HEK293 (cell line): ENCODE results near the gene DCN.

Experiments used
- CTCF ChIA-PET: fragments of 350-600 bp; formaldehyde crosslinking; extraction: SDS; loops from one replicate; lab custom pipeline; 2021; ENCODE audit warnings: antibody characterized with exemption; lab: Yijun Ruan, JAX
- POLR2A ChIA-PET: fragments of 300-600 bp; formaldehyde crosslinking; extraction: SDS; loops from one replicate; lab custom pipeline; 2020; ENCODE audit warnings: antibody characterized with exemption, inconsistent platforms; lab: Yijun Ruan, JAX
- H3K27ac ChIP-seq: fragments of 200-500 bp; sonication (Bioruptor generic); 2 replicates; pipeline ENCODE4 v1.5.1; 2014; ENCODE audit warnings: low read depth, low read length, control low read depth, inconsistent platforms; ENCODE audit errors: extremely low read depth
- H3K36me3 ChIP-seq, 2 experiments: fragments of 200-500 bp in 1 of 2; sonication (Bioruptor generic) in 1 of 2; 1 replicate in 1 of 2; 2 replicates in 1 of 2; pipeline ENCODE4 v1.5.1; 2014 to 2017; ENCODE audit warnings: inconsistent platforms in 2 of 2, low read length in 2 of 2; ENCODE audit not compliant: control insufficient read depth in 2 of 2, insufficient read depth in 1 of 2
- H3K4me1 ChIP-seq: fragments of 200-500 bp; sonication (Bioruptor generic); 2 replicates; pipeline ENCODE4 v1.5.1; 2014; ENCODE audit warnings: mild to moderate bottlenecking, low read length, inconsistent platforms; ENCODE audit not compliant: control insufficient read depth, insufficient read depth
- H3K4me3 ChIP-seq: 2 replicates; pipeline ENCODE4 v1.5.1; 2011; ENCODE audit warnings: low read depth, mild to moderate bottlenecking, control low read depth, low read length, moderate library complexity
- H3K9me3 ChIP-seq: fragments of 200-500 bp; sonication (Bioruptor generic); 2 replicates; pipeline ENCODE4 v1.5.1; 2014; ENCODE audit warnings: low read depth, low read length, inconsistent platforms; ENCODE audit not compliant: control insufficient read depth, insufficient read depth
- FEZF1 ChIP-seq: fragments of 450-650 bp; formaldehyde crosslinking; IDR thresholded peaks from 2 replicates; pipeline ENCODE4 v1.5.1; 2016; ENCODE audit warnings: missing biosample characterization, missing genetic modification characterization
- KLF10 ChIP-seq: fragments of 450-650 bp; IDR thresholded peaks from 2 replicates; pipeline ENCODE4 v1.5.1; 2018; ENCODE audit warnings: missing biosample characterization, mild to moderate bottlenecking, missing genetic modification characterization
- RBAK ChIP-seq: fragments of 450-650 bp; formaldehyde crosslinking; IDR thresholded peaks from 2 replicates; pipeline ENCODE4 v1.5.1; 2016; ENCODE audit warnings: missing biosample characterization, missing genetic modification characterization
- REPIN1 ChIP-seq: fragments of 450-650 bp; formaldehyde crosslinking; IDR thresholded peaks from 2 replicates; pipeline ENCODE4 v1.5.1; 2017; ENCODE audit warnings: missing biosample characterization, missing genetic modification characterization, low read depth
- SCRT2 ChIP-seq: fragments of 450-650 bp; formaldehyde crosslinking; IDR thresholded peaks from 2 replicates; pipeline ENCODE4 v1.5.1; 2016; ENCODE audit warnings: missing biosample characterization, missing genetic modification characterization
- SETDB1 ChIP-seq: IDR thresholded peaks from one replicate; pipeline ENCODE4 v1.6.1; 2017; ENCODE audit warnings: mild to moderate bottlenecking, low read length, moderate library complexity, mixed read lengths; ENCODE audit not compliant: insufficient read length
- TCF7L2 ChIP-seq: IDR thresholded peaks from 2 replicates; pipeline ENCODE4 v1.6.1; 2011; ENCODE audit warnings: low read depth, mild to moderate bottlenecking, inconsistent platforms, low read length, moderate library complexity, borderline replicate concordance
- ZFP37 ChIP-seq: fragments of 450-650 bp; formaldehyde crosslinking; IDR thresholded peaks from 2 replicates; pipeline ENCODE4 v1.5.1; 2016; ENCODE audit warnings: missing biosample characterization, missing genetic modification characterization
- ZNF140 ChIP-seq: fragments of 450-650 bp; formaldehyde crosslinking; IDR thresholded peaks from 2 replicates; pipeline ENCODE4 v1.5.1; 2016; ENCODE audit warnings: missing biosample characterization, missing genetic modification characterization
- ZNF214 ChIP-seq: fragments of 450-650 bp; formaldehyde crosslinking; IDR thresholded peaks from 2 replicates; pipeline ENCODE4 v1.5.1; 2017; ENCODE audit warnings: missing biosample characterization, mild to moderate bottlenecking, missing genetic modification characterization, borderline replicate concordance
- ZNF311 ChIP-seq: fragments of 450-650 bp; formaldehyde crosslinking; IDR thresholded peaks from 2 replicates; pipeline ENCODE4 v1.5.1; 2017; ENCODE audit warnings: missing biosample characterization, missing genetic modification characterization, borderline replicate concordance
- ZNF416 ChIP-seq: fragments of 450-650 bp; formaldehyde crosslinking; IDR thresholded peaks from 2 replicates; pipeline ENCODE4 v1.5.1; 2016; ENCODE audit warnings: missing biosample characterization, missing genetic modification characterization
- ZNF426 ChIP-seq: fragments of 450-650 bp; formaldehyde crosslinking; IDR thresholded peaks from 2 replicates; pipeline ENCODE4 v1.5.1; 2017; ENCODE audit warnings: missing biosample characterization, missing genetic modification characterization, mild to moderate bottlenecking, inconsistent platforms, moderate library complexity
- ZNF510 ChIP-seq: fragments of 450-650 bp; formaldehyde crosslinking; IDR thresholded peaks from 2 replicates; pipeline ENCODE4 v1.5.1; 2018; ENCODE audit warnings: mild to moderate bottlenecking, missing genetic modification characterization, missing biosample characterization; ENCODE audit not compliant: insufficient replicate concordance
- ZNF514 ChIP-seq: fragments of 450-650 bp; formaldehyde crosslinking; IDR thresholded peaks from 2 replicates; pipeline ENCODE4 v1.5.1; 2016; ENCODE audit warnings: missing biosample characterization, missing genetic modification characterization
- ZNF585B ChIP-seq: fragments of 450-650 bp; formaldehyde crosslinking; IDR thresholded peaks from 2 replicates; pipeline ENCODE4 v1.5.1; 2016; ENCODE audit warnings: missing biosample characterization, missing genetic modification characterization
- ZNF664 ChIP-seq: fragments of 450-650 bp; formaldehyde crosslinking; IDR thresholded peaks from 2 replicates; pipeline ENCODE4 v1.5.1; 2016; ENCODE audit warnings: missing biosample characterization, missing genetic modification characterization
- ZNF768 ChIP-seq: fragments of 450-650 bp; formaldehyde crosslinking; IDR thresholded peaks from 2 replicates; pipeline ENCODE4 v1.5.1; 2018; ENCODE audit warnings: missing biosample characterization, mild to moderate bottlenecking, missing genetic modification characterization
- ZNF843 ChIP-seq: fragments of 450-650 bp; formaldehyde crosslinking; IDR thresholded peaks from 2 replicates; pipeline ENCODE4 v1.5.1; 2016; ENCODE audit warnings: missing biosample characterization, missing genetic modification characterization
- ZSCAN4 ChIP-seq: fragments of 450-650 bp; formaldehyde crosslinking; IDR thresholded peaks from 2 replicates; pipeline ENCODE4 v1.5.1; 2017; ENCODE audit warnings: missing biosample characterization, missing genetic modification characterization
- ZXDB ChIP-seq: fragments of 450-650 bp; formaldehyde crosslinking; IDR thresholded peaks from 2 replicates; pipeline ENCODE4 v1.5.1; 2016; ENCODE audit warnings: missing biosample characterization, missing genetic modification characterization
- TF ChIP-seq, protein P1 (sequence below): fragments of 450-650 bp; formaldehyde crosslinking; IDR thresholded peaks from 2 replicates; pipeline ENCODE4 v1.5.1; 2016; ENCODE audit warnings: missing biosample characterization, missing genetic modification characterization
- TF ChIP-seq, protein P2 (sequence below): fragments of 450-650 bp; formaldehyde crosslinking; IDR thresholded peaks from 2 replicates; pipeline ENCODE4 v1.5.1; 2016; ENCODE audit warnings: missing biosample characterization, missing genetic modification characterization
- TF ChIP-seq, protein P3 (sequence below): fragments of 450-650 bp; IDR thresholded peaks from 2 replicates; pipeline ENCODE4 v1.5.1; 2018; ENCODE audit warnings: missing biosample characterization, mild to moderate bottlenecking, missing genetic modification characterization
- TF ChIP-seq, protein P4 (sequence below): fragments of 450-650 bp; formaldehyde crosslinking; IDR thresholded peaks from 2 replicates; pipeline ENCODE4 v1.5.1; 2016; ENCODE audit warnings: missing biosample characterization, missing genetic modification characterization, low read depth

The DCN gene

GRCh38 chr12:91226951-91227350, 44.3 kb upstream of the DCN start:
- Histone ChIP-seq H3K36me3 (no peaks in the 10 kb centered on the region), H3K27ac (no peak overlapping the region), H3K4me1 (no peaks in the 10 kb centered on the region), H3K9me3 (no peaks in the 10 kb centered on the region), H3K4me3 (no peak overlapping the region)
- ChIA-PET POLR2A (no interaction called here), CTCF (no interaction called here)
- TF ChIP-seq ZNF664 (tag by site-specific recombination): no peak
- TF ChIP-seq KLF10 (tag by site-specific recombination): no peak
- TF ChIP-seq ZNF768 (tag by site-specific recombination): no peak
- TF ChIP-seq, protein P1, sequence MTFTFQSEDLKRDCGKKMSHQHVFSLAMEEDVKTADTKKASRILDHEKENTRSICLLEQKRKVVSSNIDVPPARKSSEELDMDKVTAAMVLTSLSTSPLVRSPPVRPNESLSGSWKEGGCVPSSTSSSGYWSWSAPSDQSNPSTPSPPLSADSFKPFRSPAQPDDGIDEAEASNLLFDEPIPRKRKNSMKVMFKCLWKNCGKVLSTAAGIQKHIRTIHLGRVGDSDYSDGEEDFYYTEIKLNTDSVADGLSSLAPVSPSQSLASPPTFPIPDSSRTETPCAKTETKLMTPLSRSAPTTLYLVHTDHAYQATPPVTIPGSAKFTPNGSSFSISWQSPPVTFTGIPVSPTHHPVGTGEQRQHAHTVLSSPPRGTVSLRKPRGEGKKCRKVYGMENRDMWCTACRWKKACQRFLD: no peak
- no peak for TF ChIP-seq ZNF426 (tag by site-specific recombination)
- no peak for TF ChIP-seq SCRT2 (tag by site-specific recombination)
- TF ChIP-seq ZNF140 (tag by site-specific recombination): no peak
- TF ChIP-seq ZFP37 (tag by site-specific recombination): no peak

DNA sequence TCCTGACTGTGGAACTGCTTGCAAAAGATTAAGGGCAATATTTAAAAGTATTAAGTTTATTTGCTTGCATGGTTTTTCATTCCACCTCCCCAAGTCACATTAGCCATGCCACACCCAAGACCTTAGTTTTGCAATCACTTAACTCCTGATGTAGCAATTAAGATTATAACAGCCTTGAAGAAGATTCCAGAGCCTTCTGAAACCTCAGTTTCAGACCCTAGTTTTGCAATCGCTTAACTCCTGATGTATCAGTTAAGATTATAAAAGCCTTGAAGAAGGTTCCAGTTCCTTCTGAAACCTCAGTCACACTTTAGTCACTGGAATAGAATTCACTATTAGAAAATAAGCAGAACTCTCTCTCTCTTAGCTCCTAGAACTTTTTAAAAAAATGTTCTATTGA, 42.7 kb upstream of the DCN start:
- CTCF ChIA-PET: interaction anchor here (0.6 kb wide), 1 partner anchor 110 kb away, joined by 3 read pairs; no protein-coding TSS in a partner anchor
- Histone ChIP-seq H3K9me3 (no peaks in the 10 kb centered on the region), H3K36me3 (no peaks in the 10 kb centered on the region), H3K4me1 (no peaks in the 10 kb centered on the region)
- no peak for TF ChIP-seq ZNF416 (tag by site-specific recombination)
- no peak for TF ChIP-seq ZNF214 (tag by site-specific recombination)
- no peak for TF ChIP-seq ZNF510
- no peak for TF ChIP-seq FEZF1 (tag by site-specific recombination)
- no peak for TF ChIP-seq ZSCAN4 (tag by site-specific recombination)
- no peak for TF ChIP-seq REPIN1
- no peak for TF ChIP-seq RBAK (tag by site-specific recombination)
- no peak for TF ChIP-seq ZNF843 (tag by site-specific recombination)
- TF ChIP-seq, all 188 proteins: peak for 0
- H3K4me3 ChIP-seq: no peak overlapping the region
- H3K27ac ChIP-seq: no peak overlapping the region
- POLR2A ChIA-PET: no interaction called here

DNA sequence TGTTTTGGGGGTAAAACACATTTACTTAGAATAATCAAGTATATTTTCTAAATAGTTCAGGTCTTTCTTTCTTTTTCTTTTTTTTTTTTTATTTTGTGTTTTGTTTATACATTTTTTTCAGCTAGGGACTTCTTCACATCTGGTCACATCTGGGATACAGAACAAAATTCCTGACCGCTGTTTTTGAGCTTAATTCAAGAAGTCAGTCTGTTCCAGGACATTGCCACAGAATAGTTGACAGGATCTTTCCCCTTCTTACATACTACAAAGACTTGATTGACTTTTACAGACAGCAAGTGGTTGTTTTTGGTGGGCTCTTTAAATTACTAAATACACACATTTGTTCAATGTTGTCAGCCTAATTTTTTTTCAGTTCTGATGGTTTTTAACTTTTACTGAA, 41.8 kb upstream of the DCN start:
- no peaks in the 10 kb centered on the region for H3K4me1 ChIP-seq
- H3K9me3 ChIP-seq: no peaks in the 10 kb centered on the region
- CTCF ChIA-PET: interaction anchor here (0.5 to 0.6 kb wide), 2 partner anchors 75 to 111 kb away, joined by 3 to 4 read pairs; no protein-coding TSS in a partner anchor
- POLR2A ChIA-PET: no interaction called here
- H3K27ac ChIP-seq: no peak overlapping the region
- no peak overlapping the region for H3K4me3 ChIP-seq
- H3K36me3 ChIP-seq: no peaks in the 10 kb centered on the region
- TF ChIP-seq SETDB1 (no peak), ZNF214 (tag by site-specific recombination) (no peak), ZNF585B (no peak), ZNF416 (tag by site-specific recombination) (no peak), ZXDB (tag by site-specific recombination) (no peak), ZNF514 (no peak), ZNF311 (no peak), TCF7L2 (no peak)
- TF ChIP-seq, protein P2, sequence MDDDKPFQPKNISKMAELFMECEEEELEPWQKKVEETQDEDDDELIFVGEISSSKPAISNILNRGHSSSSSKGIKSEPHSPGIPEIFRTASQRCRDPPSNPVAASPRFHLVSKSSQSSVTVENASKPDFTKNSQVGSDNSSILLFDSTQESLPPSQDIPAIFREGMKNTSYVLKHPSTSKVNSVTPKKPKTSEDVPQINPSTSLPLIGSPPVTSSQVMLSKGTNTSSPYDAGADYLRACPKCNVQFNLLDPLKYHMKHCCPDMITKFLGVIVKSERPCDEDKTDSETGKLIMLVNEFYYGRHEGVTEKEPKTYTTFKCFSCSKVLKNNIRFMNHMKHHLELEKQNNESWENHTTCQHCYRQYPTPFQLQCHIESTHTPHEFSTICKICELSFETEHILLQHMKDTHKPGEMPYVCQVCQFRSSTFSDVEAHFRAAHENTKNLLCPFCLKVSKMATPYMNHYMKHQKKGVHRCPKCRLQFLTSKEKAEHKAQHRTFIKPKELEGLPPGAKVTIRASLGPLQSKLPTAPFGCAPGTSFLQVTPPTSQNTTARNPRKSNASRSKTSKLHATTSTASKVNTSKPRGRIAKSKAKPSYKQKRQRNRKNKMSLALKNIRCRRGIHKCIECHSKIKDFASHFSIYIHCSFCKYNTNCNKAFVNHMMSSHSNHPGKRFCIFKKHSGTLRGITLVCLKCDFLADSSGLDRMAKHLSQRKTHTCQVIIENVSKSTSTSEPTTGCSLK: no peak
- TF ChIP-seq, protein P3, sequence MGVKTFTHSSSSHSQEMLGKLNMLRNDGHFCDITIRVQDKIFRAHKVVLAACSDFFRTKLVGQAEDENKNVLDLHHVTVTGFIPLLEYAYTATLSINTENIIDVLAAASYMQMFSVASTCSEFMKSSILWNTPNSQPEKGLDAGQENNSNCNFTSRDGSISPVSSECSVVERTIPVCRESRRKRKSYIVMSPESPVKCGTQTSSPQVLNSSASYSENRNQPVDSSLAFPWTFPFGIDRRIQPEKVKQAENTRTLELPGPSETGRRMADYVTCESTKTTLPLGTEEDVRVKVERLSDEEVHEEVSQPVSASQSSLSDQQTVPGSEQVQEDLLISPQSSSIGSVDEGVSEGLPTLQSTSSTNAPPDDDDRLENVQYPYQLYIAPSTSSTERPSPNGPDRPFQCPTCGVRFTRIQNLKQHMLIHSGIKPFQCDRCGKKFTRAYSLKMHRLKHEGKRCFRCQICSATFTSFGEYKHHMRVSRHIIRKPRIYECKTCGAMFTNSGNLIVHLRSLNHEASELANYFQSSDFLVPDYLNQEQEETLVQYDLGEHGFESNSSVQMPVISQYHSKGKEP (tag by site-specific recombination): no peak
- TF ChIP-seq, protein P4, sequence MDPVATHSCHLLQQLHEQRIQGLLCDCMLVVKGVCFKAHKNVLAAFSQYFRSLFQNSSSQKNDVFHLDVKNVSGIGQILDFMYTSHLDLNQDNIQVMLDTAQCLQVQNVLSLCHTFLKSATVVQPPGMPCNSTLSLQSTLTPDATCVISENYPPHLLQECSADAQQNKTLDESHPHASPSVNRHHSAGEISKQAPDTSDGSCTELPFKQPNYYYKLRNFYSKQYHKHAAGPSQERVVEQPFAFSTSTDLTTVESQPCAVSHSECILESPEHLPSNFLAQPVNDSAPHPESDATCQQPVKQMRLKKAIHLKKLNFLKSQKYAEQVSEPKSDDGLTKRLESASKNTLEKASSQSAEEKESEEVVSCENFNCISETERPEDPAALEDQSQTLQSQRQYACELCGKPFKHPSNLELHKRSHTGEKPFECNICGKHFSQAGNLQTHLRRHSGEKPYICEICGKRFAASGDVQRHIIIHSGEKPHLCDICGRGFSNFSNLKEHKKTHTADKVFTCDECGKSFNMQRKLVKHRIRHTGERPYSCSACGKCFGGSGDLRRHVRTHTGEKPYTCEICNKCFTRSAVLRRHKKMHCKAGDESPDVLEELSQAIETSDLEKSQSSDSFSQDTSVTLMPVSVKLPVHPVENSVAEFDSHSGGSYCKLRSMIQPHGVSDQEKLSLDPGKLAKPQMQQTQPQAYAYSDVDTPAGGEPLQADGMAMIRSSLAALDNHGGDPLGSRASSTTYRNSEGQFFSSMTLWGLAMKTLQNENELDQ (tag by site-specific recombination): no peak
